NCI-H2107 treated with DMSO at 0.1 percent for 48 hours (cell line): ENCODE results near the gene ZNF200.
"Not testable (repeated sequence)": the region's sequence is repeated elsewhere in the genome, so short reads cannot be mapped to it uniquely, and the experiment has no call there.

Experiments
- DNase-seq: peaks from one replicate; lab custom pipeline; 2025; ENCODE audit not compliant: unreplicated experiment; lab: John Stamatoyannopoulos, UW

The ZNF200 gene

GRCh38 chr16:3254309-3254708 is 19.4 kb upstream of the ZNF200 start:
- no peak for DNase-seq

DNA sequence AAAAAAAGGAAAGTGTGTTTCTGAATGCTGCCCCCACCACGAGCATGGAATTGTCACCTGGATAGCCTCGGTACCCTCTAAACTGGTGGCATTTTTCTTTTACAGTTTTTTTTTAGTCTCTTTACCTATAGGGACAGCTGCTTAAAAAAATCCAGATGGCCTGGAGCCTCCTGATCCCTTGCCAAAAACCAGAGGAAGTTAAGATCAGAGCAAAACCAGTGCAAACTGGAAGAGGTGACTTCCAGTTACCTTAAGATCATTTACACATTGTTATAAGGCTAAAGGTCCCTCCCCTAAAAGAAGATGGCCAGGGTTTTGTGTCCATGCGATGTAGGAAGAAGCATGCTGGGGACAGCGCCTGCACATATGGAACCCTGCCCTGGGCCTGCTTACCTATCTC is 18.0 kb upstream of the ZNF200 start:
- DNase-seq = no peak

DNA sequence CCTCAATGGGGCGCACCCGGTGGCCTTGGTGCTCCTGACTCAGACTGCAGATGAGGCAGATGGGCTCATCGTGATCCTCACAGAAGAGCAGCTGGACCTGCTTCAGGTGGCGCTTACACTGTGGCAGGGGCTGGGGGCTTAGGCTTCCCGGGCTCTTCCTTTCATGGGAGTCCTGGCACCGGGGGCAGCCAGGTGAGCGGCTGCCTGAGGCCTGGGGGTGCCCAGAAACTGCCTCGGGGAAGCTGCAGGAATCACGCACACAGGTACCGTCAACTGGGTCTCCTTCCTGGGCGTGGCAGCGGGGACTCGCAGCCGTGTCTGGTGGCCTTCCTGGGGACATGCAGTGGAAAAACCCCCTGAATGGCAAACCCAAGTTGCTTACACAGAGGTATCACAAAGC is 14.5 kb upstream of the ZNF200 start:
- no peak for DNase-seq

- no peak for DNase-seq
Observed at GRCh38 chr16:3249020-3249419, 14.1 kb upstream of the ZNF200 start.

DNA sequence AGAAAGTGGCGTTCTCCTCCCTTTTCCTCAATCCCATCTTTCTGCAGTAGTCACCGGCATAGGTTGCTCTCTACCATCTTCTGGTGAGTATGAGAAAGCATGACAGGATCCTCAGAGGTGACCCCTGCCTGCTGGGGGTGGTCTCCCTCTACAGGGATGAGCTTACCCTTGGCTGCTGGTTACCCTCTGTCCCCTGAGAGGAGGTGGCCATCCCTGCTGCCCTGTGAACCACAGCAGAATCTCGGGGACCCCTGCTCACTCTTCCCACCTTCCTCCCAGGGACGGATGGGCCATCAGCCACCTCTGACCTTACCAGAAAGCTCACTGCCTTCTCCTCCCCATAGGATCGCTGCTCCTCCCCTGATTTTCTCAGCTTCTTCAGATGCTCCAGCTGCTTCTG is 13.6 kb upstream of the ZNF200 start:
- DNase-seq = no peak

- DNase-seq = no peak
Observed at GRCh38 chr16:3246876-3247275, 11.9 kb upstream of the ZNF200 start.

GRCh38 chr16:3246002-3246401 is 11.0 kb upstream of the ZNF200 start:
- no peak for DNase-seq

DNA sequence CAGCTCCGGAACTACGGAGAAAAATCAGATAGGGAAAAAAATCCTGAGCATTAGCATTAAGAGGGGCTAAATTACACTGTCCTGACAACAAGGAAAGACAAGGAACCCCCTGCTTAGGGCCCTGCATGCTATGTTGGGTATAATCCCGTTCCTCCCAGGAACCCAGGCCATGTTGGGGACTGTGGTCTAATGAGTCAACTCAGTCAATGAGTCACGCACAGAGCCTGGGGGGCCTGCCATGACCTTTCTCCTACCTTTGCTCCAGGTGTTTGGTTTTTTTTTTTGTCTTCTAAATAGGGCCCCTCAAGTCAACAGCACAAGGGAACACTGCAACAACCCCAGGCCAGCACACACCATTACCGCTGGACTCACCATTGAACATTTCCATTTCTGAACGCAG is 8.9 kb upstream of the ZNF200 start:
- no peak for DNase-seq

- DNase-seq = no peak
Observed at GRCh38 chr16:3242709-3243108, 7.8 kb upstream of the ZNF200 start.

GRCh38 chr16:3241761-3242160 is 6.8 kb upstream of the ZNF200 start:
- DNase-seq = no peak

DNA sequence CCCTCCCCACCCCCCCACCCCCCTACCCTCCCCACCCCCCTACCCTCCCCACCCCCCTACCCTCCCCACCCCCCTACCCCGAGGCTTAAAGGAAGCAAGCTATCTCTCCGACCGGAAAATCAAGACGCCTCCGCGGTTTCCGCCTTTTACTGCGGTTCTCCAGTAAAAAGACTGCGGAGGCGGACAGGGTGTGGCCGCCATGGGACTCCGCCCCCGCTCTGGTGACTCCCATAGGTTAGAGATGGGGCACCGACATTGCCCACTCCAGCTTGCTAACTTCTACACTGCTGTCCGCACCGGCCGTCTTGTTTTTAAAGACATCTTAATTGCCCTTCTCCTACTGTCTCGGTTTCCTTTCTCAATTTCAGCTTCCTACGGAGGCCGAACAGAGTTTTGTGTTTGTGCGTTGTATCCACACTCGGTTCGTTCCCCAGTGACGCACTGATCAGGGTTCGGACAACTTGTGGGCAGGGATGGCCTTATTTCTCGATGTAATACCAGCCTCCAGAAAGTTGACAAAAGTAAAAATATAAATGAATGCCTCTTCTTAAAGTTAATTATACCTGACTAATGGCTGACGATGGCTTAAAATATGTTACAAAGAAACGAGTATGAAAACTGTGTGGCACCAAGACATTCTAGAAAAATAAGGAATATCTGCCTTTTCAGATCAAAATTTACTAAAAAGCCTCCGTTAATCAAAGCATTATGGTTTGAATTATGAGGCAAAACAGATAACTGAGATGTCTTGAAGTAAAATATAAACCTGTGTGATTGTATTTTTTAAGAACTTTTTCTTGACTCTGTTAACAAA is 1.1 kb upstream of the ZNF200 start:
- no peak for DNase-seq

GRCh38 chr16:3234543-3234856 is 458 bp downstream of the ZNF200 start:
- DNase-seq = no peak

- DNase-seq = no peak
Observed at GRCh38 chr16:3223913-3224515, 10.9 kb downstream of the ZNF200 start.

DNA sequence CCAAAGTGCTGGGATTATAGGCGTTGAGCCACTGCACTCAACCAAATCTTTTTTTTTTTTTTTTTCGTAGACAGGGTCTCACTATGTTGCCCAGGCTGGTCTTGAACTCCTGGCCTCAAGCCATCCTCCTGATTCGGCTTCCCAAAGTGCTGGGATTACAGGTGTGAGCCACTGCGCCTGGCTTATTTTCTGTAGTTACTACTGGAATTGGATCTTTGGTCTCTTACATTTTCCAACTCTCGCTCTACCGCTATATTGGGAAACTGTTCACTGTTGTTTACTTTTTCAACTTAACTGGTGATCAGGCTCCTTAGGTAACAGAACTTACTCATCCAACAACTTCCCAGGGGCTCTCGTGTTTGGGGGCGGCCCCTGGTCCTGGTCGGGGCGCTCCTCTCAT is 14.1 kb downstream of the ZNF200 start:
- no peak for DNase-seq

GRCh38 chr16:3216263-3216640 is 18.7 kb downstream of the ZNF200 start:
- DNase-seq = no peak

GRCh38 chr16:3215601-3216262 is 19.2 kb downstream of the ZNF200 start:
- no peak for DNase-seq

GRCh38 chr16:3214904-3215600 is 19.9 kb downstream of the ZNF200 start:
- DNase-seq = no peak

DNA sequence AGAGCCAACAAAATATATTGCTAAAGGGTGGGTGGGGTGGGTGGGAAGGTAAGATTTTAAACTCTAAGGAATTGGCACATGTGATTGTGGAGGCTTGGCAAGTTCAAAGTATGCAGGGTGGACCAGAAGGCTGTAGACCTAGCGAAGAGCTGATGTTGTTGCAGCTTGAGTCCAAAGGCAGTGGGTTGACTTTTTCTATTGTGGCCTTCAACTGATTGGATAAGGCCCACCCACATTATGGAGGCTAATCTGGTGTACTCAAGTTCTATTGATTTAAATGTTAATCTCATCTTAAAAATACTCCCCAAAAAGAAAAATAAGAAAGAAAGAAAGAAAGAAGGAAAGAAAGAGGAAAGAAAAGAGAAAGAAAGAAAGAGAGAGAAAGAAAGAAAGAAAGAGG is 22.4 kb downstream of the ZNF200 start:
- DNase-seq = no peak

DNA sequence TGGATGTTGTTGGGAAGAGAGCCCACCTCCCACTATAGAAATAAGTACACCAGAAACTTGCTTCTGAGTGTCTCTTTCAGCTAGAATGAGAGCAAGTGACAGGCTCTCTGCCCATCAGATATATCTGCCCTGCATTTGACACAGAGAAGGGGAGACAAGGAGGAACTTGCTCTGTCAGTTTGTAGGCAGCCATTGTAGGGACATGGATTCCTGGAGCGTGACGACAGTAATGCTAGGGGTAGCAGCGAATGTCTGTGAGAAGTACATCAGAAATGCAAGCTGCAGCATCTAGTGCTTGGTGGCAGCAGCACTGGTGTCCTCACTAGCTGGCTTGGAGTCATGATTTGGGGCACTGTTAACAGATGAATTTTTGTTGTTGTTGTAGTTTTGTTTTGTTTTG is 23.0 kb downstream of the ZNF200 start:
- no peak for DNase-seq

GRCh38 chr16:3207086-3207953 is 27.6 kb downstream of the ZNF200 start:
- no peak for DNase-seq

GRCh38 chr16:3205939-3206338 is 29.0 kb downstream of the ZNF200 start:
- not testable (repeated sequence) for DNase-seq
